OCI-M1 (cell line): ENCODE results near the gene CELSR3.

ENCODE experiments used
- DNase-seq: peaks from one replicate; lab custom pipeline; 2025; lab: John Stamatoyannopoulos, UW

CELSR3 gene

GRCh38 chr3:48662753-48663488 is at the start of gene CELSR3:
Gene CELSR3 (minus strand): TSS chr3:48662886. CDS start chr3:48662634, 252 bp downstream.
- DNase-seq = peak; percentile 87

GRCh38 chr3:48711727-48712126 is 49.0 kb upstream of the CELSR3 start:
- DNase-seq = no peak

GRCh38 chr3:48709051-48709461 is 46.4 kb upstream of the CELSR3 start:
- no peak for DNase-seq

GRCh38 chr3:48708481-48708889 is 45.8 kb upstream of the CELSR3 start:
- no peak for DNase-seq

GRCh38 chr3:48707157-48707556 is 44.5 kb upstream of the CELSR3 start:
- DNase-seq = no peak

GRCh38 chr3:48702320-48702920 is 39.7 kb upstream of the CELSR3 start:
- no peak for DNase-seq

- DNase-seq = no peak
Observed at GRCh38 chr3:48700731-48701405, 38.2 kb upstream of the CELSR3 start.

GRCh38 chr3:48698891-48699290 is 36.2 kb upstream of the CELSR3 start:
- no peak for DNase-seq

GRCh38 chr3:48697952-48698351 is 35.3 kb upstream of the CELSR3 start:
- DNase-seq = no peak

- no peak for DNase-seq
Observed at GRCh38 chr3:48696601-48697000, 33.9 kb upstream of the CELSR3 start.

GRCh38 chr3:48696156-48696555 is 33.5 kb upstream of the CELSR3 start:
- no peak for DNase-seq

GRCh38 chr3:48695393-48695753 is 32.7 kb upstream of the CELSR3 start:
- DNase-seq = no peak

GRCh38 chr3:48694610-48695392 is 32.1 kb upstream of the CELSR3 start:
- DNase-seq = no peak

GRCh38 chr3:48693826-48694225 is 31.1 kb upstream of the CELSR3 start:
- DNase-seq = no peak

GRCh38 chr3:48692551-48692950 is 29.9 kb upstream of the CELSR3 start:
- no peak for DNase-seq

GRCh38 chr3:48690846-48691458 is 28.3 kb upstream of the CELSR3 start:
- no peak for DNase-seq

GRCh38 chr3:48689384-48689783 is 26.7 kb upstream of the CELSR3 start:
- DNase-seq = no peak

- no peak for DNase-seq
Observed at GRCh38 chr3:48688737-48689075, 26.0 kb upstream of the CELSR3 start.

- DNase-seq = no peak
Observed at GRCh38 chr3:48688032-48688736, 25.5 kb upstream of the CELSR3 start.

- DNase-seq = no peak
Observed at GRCh38 chr3:48687220-48687678, 24.6 kb upstream of the CELSR3 start.

- DNase-seq = peak; percentile 22
Observed at GRCh38 chr3:48686538-48687219, 24.0 kb upstream of the CELSR3 start.
